DMS53 treated with DMSO at 0.1 percent for 48 hours (cell line): ENCODE results near the gene FBXO31.
"Not testable (repeated sequence)": the region's sequence is repeated elsewhere in the genome, so short reads cannot be mapped to it uniquely, and the experiment has no call there.

ENCODE experiments used
- DNase-seq: peaks from one replicate; lab custom pipeline; 2025; ENCODE audit not compliant: unreplicated experiment; lab: John Stamatoyannopoulos, UW

The FBXO31 gene

GRCh38 chr16:87387942-87388817 lies 4.6 kb upstream of the FBXO31 start:
- peak; percentile 96 for DNase-seq

- not testable (repeated sequence) for DNase-seq
Observed at GRCh38 chr16:87384875-87385167, 1.2 kb upstream of the FBXO31 start.

- peak; percentile 57 for DNase-seq
Observed at GRCh38 chr16:87384162-87384874, 742 bp upstream of the FBXO31 start.

DNA sequence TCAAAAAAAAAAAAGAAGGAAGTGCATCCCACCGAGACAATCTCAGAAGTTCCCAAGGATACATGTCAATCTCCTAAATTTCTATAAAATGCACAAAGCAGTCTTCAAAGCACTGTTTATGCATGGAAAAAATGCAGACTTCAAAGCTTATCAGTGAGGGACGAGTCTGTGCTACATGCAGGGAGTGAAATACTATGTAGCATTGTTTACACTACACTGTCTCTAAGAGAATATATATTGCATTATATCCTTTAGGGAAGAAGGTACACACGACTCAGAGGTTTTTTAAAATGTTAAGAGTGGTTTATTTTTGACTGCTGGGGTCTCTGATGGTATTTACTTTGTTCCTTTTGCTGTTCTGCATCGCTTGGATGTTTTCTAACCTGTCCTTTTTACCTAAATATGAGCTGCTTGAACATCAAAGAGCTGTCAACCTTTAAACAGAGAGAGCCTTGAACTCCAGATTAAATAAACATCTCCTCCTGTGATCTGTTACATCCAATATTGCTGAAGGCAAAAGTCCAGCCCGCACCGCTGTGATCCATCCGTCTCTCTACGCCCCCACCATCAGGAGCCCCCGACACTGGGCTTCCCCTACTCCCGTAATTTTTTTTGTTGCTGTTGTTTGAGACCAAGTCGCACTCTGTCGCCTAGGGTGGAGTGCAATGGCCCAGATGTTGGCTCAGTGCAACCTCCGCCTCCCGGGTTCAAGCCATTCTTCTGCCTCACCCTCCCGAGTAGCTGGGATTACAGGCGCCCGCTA lies 1.4 kb downstream of the FBXO31 start:
- DNase-seq = no peak

- no peak for DNase-seq
Observed at GRCh38 chr16:87380881-87381280, 2.7 kb downstream of the FBXO31 start.

DNA sequence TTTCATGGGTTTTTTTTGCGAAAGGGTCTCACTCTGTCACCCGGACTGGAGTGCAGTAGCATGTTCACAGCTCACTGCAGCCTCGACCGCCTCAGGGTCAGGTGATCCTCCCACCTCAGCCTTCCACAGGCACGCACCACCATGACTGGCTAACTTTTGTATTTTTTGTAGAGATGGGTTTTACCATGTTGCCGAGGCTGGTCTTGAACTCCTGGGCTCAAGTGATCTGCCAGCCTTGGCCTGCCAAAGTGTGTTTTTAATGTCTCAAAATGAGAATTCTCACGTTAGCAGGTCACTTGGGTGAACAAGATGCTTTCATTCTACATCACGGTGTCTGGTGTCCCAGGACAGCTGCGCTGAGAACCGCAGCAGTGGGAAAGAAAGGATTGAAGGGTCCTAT lies 3.2 kb downstream of the FBXO31 start:
- no peak for DNase-seq

- not testable (repeated sequence) for DNase-seq
Observed at GRCh38 chr16:87379312-87379752, 4.2 kb downstream of the FBXO31 start.

GRCh38 chr16:87376660-87377059 lies 6.9 kb downstream of the FBXO31 start:
- no peak for DNase-seq

- DNase-seq = no peak
Observed at GRCh38 chr16:87375426-87376135, 8.0 kb downstream of the FBXO31 start.

DNA sequence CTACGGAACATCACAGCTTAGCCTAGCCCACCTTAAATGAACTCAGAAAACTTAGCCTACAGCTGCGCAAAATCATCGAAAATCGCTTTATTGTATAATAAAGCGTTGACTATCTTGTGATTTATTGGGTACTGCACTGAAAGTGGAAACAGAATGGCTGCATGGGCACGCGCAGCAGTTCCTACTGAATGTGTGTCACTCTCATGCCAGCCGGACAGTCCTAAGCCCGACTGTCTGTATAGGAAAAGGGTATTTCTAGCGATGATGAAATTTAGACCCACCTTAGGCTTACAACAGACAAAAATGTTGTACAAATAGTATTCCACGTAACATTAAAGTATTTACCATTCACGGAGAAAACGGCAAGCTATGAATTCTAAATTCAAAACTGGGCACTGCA lies 9.3 kb downstream of the FBXO31 start:
- DNase-seq = no peak

GRCh38 chr16:87372305-87372704 lies 11.3 kb downstream of the FBXO31 start:
- no peak for DNase-seq

DNA sequence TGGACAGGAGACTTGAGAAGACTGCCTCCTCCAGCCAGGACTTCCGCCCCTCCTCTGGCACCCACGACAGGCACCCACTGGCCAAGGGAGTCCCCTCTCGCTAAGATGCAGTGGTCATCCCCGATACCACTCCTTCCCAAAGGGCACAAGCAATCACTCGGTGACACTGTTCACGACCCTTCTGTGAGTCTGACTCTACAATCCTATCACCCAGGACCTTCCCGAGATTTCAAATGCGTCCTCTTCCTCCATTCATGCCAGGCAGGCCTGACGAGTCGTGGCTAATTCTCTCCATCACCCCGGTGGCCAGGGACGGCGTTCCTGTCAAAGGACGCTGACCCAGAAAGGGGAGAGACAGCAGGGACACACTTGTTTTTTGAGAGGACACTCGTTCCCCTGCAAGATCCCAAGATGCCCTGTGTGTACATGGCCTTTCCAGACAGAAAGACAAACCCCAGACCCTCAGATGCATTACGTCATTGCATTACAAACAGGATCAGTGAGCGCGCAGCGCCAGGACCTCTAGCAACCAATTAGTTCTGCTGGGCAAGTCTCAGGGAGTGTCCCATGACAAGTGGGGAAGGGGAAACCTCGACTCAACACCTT lies 12.2 kb downstream of the FBXO31 start:
- DNase-seq = no peak

DNA sequence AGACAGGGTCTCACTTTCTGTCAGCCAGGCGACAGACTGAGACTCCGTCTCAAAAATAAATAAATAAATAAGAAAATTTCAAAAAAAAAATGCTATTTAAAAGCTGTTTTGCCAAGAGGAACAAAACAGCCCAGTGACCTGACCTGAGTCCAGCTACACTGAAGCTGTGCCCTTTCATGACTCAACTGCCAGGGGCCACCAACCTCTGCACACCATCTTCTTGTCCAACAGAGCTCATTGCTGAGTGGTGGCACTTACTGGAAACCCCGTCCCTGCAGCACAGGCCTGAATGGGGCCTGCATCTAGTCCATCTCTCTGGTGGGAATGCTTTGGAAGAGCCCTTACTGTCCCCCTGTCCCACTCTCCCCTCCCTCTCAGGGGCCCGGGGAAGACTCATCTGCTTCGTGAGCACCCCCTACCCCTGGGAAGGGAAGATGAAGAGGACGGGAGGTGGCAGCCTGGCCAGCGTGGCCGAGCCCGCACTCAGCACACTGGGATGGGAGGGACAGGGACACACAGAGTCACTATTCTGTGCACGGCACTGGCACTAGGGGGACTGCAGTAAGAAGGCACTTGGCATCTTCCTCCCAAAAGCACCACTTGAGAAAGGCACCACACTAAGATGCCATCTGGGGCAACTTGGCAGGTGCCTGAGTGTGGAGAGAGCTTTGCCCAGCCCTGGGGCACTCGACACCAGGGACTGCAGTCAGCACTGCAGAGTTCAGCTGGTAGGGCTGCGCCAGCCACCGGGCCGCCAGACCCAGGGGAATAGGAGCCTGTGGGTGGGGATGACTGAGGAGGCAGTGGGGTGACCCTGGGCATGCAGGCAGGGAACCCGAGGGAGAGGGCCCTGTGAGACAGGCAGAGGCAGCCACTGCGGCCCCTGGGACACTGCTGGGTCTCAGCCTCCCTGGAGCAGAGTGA lies 13.5 kb downstream of the FBXO31 start:
- DNase-seq = no peak

GRCh38 chr16:87369117-87369765 lies 14.3 kb downstream of the FBXO31 start:
- DNase-seq = no peak

- no peak for DNase-seq
Observed at GRCh38 chr16:87368029-87368770, 15.4 kb downstream of the FBXO31 start.

DNA sequence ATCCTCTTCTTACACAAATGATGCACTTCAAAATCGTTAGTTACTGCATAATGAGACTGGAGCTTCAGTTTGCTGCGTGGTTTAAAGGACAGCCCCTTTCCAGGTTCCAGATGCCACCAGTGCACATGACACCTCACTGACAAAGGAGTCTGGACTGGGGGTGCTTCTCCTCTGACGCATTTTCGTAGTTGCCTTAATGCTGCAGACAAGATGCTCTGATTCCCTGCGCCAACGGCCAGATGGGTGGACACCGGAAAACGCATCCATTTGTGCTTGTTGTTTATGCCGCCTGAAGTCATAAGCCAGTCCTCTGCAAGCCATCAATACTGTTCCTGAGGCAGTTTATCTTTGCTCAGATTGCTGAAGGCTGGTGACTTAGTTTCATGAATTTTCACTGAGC lies 16.0 kb downstream of the FBXO31 start:
- no peak for DNase-seq

DNA sequence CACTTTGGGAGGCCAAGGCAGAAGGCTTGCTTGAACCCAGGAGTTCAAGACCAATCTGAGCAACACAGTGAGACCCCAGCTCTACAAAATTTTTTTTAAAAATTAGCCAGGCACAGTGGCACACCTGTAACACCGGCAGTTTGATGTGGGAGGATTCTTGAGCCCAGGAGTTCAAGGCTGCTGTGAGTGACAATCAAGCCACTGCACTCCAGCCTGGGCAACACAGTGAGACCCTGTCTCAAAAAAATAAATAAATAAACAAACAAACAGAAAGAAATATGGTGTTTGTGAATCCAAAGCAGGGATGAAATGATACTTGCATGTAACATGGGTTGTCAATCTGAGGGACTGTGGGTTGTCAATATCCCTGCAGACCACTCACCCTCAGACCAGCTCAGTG lies 16.6 kb downstream of the FBXO31 start:
- no peak for DNase-seq

DNA sequence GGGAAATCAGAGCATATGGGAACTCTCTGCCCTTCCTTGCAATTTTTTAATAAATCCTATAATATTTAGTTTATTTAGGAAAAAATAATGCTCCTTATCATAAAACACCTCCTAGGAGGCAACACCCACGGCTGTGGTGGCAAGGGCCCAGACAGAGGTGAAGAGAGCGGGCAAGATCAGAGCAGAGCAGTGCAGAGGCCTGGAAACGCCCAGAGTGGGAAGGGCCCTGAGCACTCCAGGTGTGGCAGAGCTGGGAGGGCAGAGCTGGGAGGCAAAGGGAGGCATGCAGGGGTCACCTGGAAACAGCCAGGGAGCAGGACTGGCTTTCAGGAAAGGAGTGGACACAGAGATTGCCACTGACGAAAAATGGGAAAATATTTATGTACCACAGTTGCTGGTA lies 17.3 kb downstream of the FBXO31 start:
- no peak for DNase-seq
